ENCODE results near the gene FGGY. TPM values are rescaled to one million over a fixed set of nuclear protein-coding genes. Genes with fewer than 3 reads are reported as not detected.

Gene FGGY
- total and polyA plus RNA-seq, 2 donors (not counting 1 experiment from before 2014, with no cell fraction given): 6.1 to 38.5 TPM

DNA sequence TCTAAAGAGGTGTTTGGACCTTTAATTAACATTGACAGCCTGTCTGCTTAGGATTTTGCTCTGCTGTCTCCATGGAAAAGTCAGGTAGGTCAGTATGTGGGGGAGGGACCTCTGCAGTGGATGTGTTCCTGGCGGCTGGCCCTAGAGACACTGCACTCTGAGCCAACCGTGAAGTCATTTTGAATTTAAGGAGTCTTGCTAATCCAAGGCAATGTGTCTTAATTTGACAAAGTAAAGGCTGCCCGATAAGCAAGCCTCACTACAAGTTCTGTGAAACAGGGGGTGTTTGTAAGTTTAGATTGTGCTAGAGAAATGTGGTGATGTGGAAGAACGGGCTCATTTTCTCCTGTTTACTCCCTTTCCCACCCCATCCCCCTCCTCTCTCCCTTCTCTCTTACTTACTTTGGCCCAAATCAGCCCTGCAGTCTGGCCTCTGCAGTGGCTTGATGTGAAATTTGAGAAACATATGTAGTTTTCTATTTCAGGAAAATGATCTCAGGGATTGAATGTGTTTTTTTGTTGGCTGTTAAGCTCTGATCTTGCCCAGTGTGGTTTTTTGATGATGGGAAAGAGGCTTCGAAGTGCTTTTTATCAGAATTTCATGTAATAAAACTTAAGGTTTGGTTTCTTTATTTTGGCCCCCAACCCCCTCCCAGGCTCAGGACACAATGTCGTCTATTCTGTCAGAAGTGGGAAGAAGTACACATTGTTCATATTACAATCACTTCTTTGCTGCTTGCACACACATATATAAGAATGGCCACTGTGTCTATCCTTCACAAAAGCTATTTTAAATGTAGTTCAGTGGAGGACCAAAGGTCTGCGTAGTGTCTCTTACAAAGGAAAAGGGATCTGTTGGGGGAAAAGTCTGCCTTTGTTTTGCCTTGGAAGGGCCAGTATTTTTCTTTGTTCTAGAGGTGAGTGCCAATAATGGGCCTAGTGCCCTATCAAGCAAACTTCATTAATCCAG lies 96.6 kb downstream of the FGGY start:
- H3K4me3 Mint-ChIP-seq: no peak overlapping the region
- Histone ChIP-seq H3K27ac (ENCODE audit: low read length in 2 of 2) (no peak overlapping the region), H3K4me1 (ENCODE audit: control insufficient read depth in 2 of 2, insufficient read depth in 2 of 2, low read length in 2 of 2) (peaks cover 0 to 3% of the 10 kb centered on the region in 2 donors), H3K4me2 (replicated peaks; ENCODE audit: low read depth, low read length, poor library complexity, severe bottlenecking) (no peak overlapping the region), H3K79me2 (ENCODE audit: control insufficient read depth, insufficient read depth, low read length) (no peaks in the 10 kb centered on the region), H3K4me3 (ENCODE audit: control extremely low read depth in 1 of 5, extremely low read depth in 1 of 5, insufficient read depth in 1 of 5, low read depth in 2 of 5, low read length in 4 of 5) (no peak overlapping the region), H3K36me3 (replicated peaks in 1 of 2; ENCODE audit: control extremely low read depth in 1 of 2, control insufficient read depth in 1 of 2, extremely low read depth in 1 of 2, insufficient read depth in 2 of 2, low read length in 1 of 2) (no peaks in the 10 kb centered on the region), H4K20me1 (ENCODE audit: control insufficient read depth, insufficient read depth, low read length, poor library complexity, severe bottlenecking) (no peaks in the 10 kb centered on the region), H3K9me3 (ENCODE audit: control extremely low read depth in 1 of 3, control insufficient read depth in 2 of 3, insufficient read depth in 1 of 3, low read length in 2 of 3) (peaks cover 0 to 1% (median 0%) of the 10 kb centered on the region in 3 donors), H3K9ac (ENCODE audit: low read length) (no peak overlapping the region), H3K27me3 (replicated peaks in 1 of 4; ENCODE audit: control extremely low read depth in 1 of 4, control insufficient read depth in 3 of 4, insufficient read depth in 4 of 4, low read length in 3 of 4) (no peaks in the 10 kb centered on the region), H2AFZ (ENCODE audit: insufficient read depth, low read depth, low read length, poor library complexity, severe bottlenecking) (no peak overlapping the region)
- DNase-seq (no peak), ATAC-seq (ENCODE audit: low read depth) (no peak)
- no peak overlapping the region for H3K27ac Mint-ChIP-seq
- H3K4me1 Mint-ChIP-seq: peaks cover 6% of the 10 kb centered on the region
- intact Hi-C loops (cut with micrococcal nuclease): no loop called here
- POLR2A ChIA-PET: interaction anchor here (0.7 kb wide), 1 partner anchor 49 kb away, joined by 3 read pairs; no protein-coding TSS in a partner anchor
- no peaks in the 10 kb centered on the region for H3K27me3 Mint-ChIP-seq
- no peaks in the 10 kb centered on the region for H3K9me3 Mint-ChIP-seq (ENCODE audit: insufficient read depth)
- CTCF ChIA-PET: interaction anchor here (0.6 to 1.2 kb wide), 2 partner anchors 18 to 168 kb away, joined by 3 to 4 read pairs; no protein-coding TSS in a partner anchor
- no peak for TF ChIP-seq CTCF (IDR thresholded peaks at IDR 0.05)
- no peak for TF ChIP-seq EZH2 (IDR thresholded peaks at IDR 0.05; ENCODE audit: borderline replicate concordance, insufficient read depth, low read depth, low read length, poor library complexity, severe bottlenecking)
- WGBS (ENCODE audit: insufficient coverage): 96% methylated on average over 3 of the region's 7 CpGs
